Activated T-helper 2 cell treated with anti-CD3 and anti-CD28 coated beads, Interferon-gamma antibody, Interleukin-2, Interleukin-4, amounts not matched to agents 10 μg/mL and 5 μg/mL and 100 μg/mL, durations not matched to agents 14 hours and 24 hours and 36 hours (primary cell): ENCODE data around the gene PRRX1. TPM values are rescaled to one million over a fixed set of nuclear protein-coding genes. Genes with fewer than 3 reads are reported as not detected.

Experiments
- DNase-seq: peaks from one replicate; pipeline ENCODE4 v3.0.0; 2021; ENCODE audit warnings: low spot score
- H3K27ac Mint-ChIP-seq: one replicate; pipeline ENCODE4 v1.8.0; 2021; ENCODE audit warnings: mixed read lengths
- H3K27me3 Mint-ChIP-seq: one replicate; pipeline ENCODE4 v1.8.0; 2021; ENCODE audit warnings: low read depth, mixed read lengths
- H3K36me3 Mint-ChIP-seq: one replicate; pipeline ENCODE4 v1.8.0; 2021; ENCODE audit warnings: low read depth, mixed read lengths
- H3K4me1 Mint-ChIP-seq: one replicate; pipeline ENCODE4 v1.8.0; 2021; ENCODE audit warnings: low read depth, mixed read lengths
- H3K4me3 Mint-ChIP-seq: one replicate; pipeline ENCODE4 v1.8.0; 2021; ENCODE audit warnings: low read depth, mild to moderate bottlenecking, moderate library complexity, mixed read lengths
- H3K9me3 Mint-ChIP-seq: one replicate; pipeline ENCODE4 v1.8.0; 2021; ENCODE audit warnings: mixed read lengths
- intact Hi-C: fragments of 100-400 bp; cut with micrococcal nuclease; formaldehyde crosslinking; loops from one replicate; pipeline ENCODE4 v1.15.1; 2023
- total RNA-seq: library from RNA; stranded (reverse); gene quantifications from 2 replicates; pipeline ENCODE4 v1.2.3, GENCODE V29; 2022

The PRRX1 gene
- total RNA-seq, 1 donor from 2014 or later = not detected

GRCh38 chr1:170700842-170701615 is 37.1 kb downstream of the PRRX1 start:
- H3K4me1 Mint-ChIP-seq = no peaks in the 10 kb centered on the region
- no peaks in the 10 kb centered on the region for H3K36me3 Mint-ChIP-seq
- H3K4me3 Mint-ChIP-seq = no peak overlapping the region
- no peak for DNase-seq
- no peaks in the 10 kb centered on the region for H3K9me3 Mint-ChIP-seq
- no peaks in the 10 kb centered on the region for H3K27me3 Mint-ChIP-seq
- H3K27ac Mint-ChIP-seq = no peak overlapping the region
- intact Hi-C loops = no loop called here

GRCh38 chr1:170701962-170702361 is 38.0 kb downstream of the PRRX1 start:
- Mint-ChIP-seq H3K4me3 (no peak overlapping the region), H3K27ac (no peak overlapping the region), H3K36me3 (no peaks in the 10 kb centered on the region), H3K27me3 (no peaks in the 10 kb centered on the region), H3K9me3 (no peaks in the 10 kb centered on the region), H3K4me1 (no peaks in the 10 kb centered on the region)
- no peak for DNase-seq
- intact Hi-C loops = no loop called here

- Mint-ChIP-seq H3K36me3 (no peaks in the 10 kb centered on the region), H3K27ac (no peak overlapping the region)
- intact Hi-C loops = no loop called here
These were observed 39.7 kb downstream of the PRRX1 start for GRCh38 chr1:170703591-170703990.

GRCh38 chr1:170704256-170704655 is 40.3 kb downstream of the PRRX1 start:
- intact Hi-C loops = no loop called here
- H3K4me1 Mint-ChIP-seq = no peaks in the 10 kb centered on the region
- H3K9me3 Mint-ChIP-seq = no peaks in the 10 kb centered on the region
- H3K36me3 Mint-ChIP-seq = no peaks in the 10 kb centered on the region
- DNase-seq = no peak
- H3K27me3 Mint-ChIP-seq = no peaks in the 10 kb centered on the region
- H3K27ac Mint-ChIP-seq = no peak overlapping the region
- H3K4me3 Mint-ChIP-seq = no peak overlapping the region

More at GRCh38 chr1:170703591-170703990, 39.7 kb downstream of the PRRX1 start:
- no peak for DNase-seq
- no peak overlapping the region for H3K4me3 Mint-ChIP-seq
- H3K4me1 Mint-ChIP-seq = no peaks in the 10 kb centered on the region
- H3K27me3 Mint-ChIP-seq = no peaks in the 10 kb centered on the region
- H3K9me3 Mint-ChIP-seq = no peaks in the 10 kb centered on the region

GRCh38 chr1:170705981-170706380 is 42.0 kb downstream of the PRRX1 start:
- no peaks in the 10 kb centered on the region for H3K4me1 Mint-ChIP-seq
- no peaks in the 10 kb centered on the region for H3K36me3 Mint-ChIP-seq
- H3K27me3 Mint-ChIP-seq = no peaks in the 10 kb centered on the region
- no peak overlapping the region for H3K27ac Mint-ChIP-seq
- H3K9me3 Mint-ChIP-seq = no peaks in the 10 kb centered on the region
- intact Hi-C loops = no loop called here
- DNase-seq = no peak
- no peak overlapping the region for H3K4me3 Mint-ChIP-seq

GRCh38 chr1:170707117-170707516 is 43.2 kb downstream of the PRRX1 start:
- Mint-ChIP-seq H3K9me3 (no peaks in the 10 kb centered on the region), H3K27me3 (no peaks in the 10 kb centered on the region), H3K4me3 (no peak overlapping the region), H3K36me3 (no peaks in the 10 kb centered on the region), H3K4me1 (no peaks in the 10 kb centered on the region), H3K27ac (no peak overlapping the region)
- DNase-seq = no peak
- intact Hi-C loops = no loop called here

GRCh38 chr1:170707959-170708655 is 44.2 kb downstream of the PRRX1 start:
- intact Hi-C loops = no loop called here
- no peak overlapping the region for H3K4me3 Mint-ChIP-seq
- no peaks in the 10 kb centered on the region for H3K4me1 Mint-ChIP-seq
- DNase-seq = no peak
- H3K36me3 Mint-ChIP-seq = no peaks in the 10 kb centered on the region
- H3K9me3 Mint-ChIP-seq = no peaks in the 10 kb centered on the region
- H3K27ac Mint-ChIP-seq = no peak overlapping the region
- H3K27me3 Mint-ChIP-seq = no peaks in the 10 kb centered on the region

GRCh38 chr1:170711682-170712081 is 47.8 kb downstream of the PRRX1 start:
- no peaks in the 10 kb centered on the region for H3K36me3 Mint-ChIP-seq
- no peaks in the 10 kb centered on the region for H3K9me3 Mint-ChIP-seq
- DNase-seq = no peak
- H3K4me1 Mint-ChIP-seq = no peaks in the 10 kb centered on the region
- no peak overlapping the region for H3K27ac Mint-ChIP-seq
- intact Hi-C loops = no loop called here
- no peak overlapping the region for H3K4me3 Mint-ChIP-seq
- H3K27me3 Mint-ChIP-seq = no peaks in the 10 kb centered on the region

- Mint-ChIP-seq H3K4me3 (no peak overlapping the region), H3K4me1 (no peaks in the 10 kb centered on the region), H3K27ac (no peak overlapping the region), H3K36me3 (no peaks in the 10 kb centered on the region), H3K27me3 (no peaks in the 10 kb centered on the region), H3K9me3 (no peaks in the 10 kb centered on the region)
- intact Hi-C loops = no loop called here
- DNase-seq = no peak
These were observed 50.2 kb downstream of the PRRX1 start for GRCh38 chr1:170714163-170714562.

- no peak for DNase-seq
- Mint-ChIP-seq H3K36me3 (no peaks in the 10 kb centered on the region), H3K4me3 (no peak overlapping the region), H3K27me3 (no peaks in the 10 kb centered on the region), H3K4me1 (no peaks in the 10 kb centered on the region), H3K27ac (no peak overlapping the region), H3K9me3 (no peaks in the 10 kb centered on the region)
- intact Hi-C loops = no loop called here
These were observed 51.0 kb downstream of the PRRX1 start for GRCh38 chr1:170714938-170715337.

GRCh38 chr1:170716835-170717429 is 53.0 kb downstream of the PRRX1 start:
- DNase-seq = no peak
- no peaks in the 10 kb centered on the region for H3K27me3 Mint-ChIP-seq
- H3K36me3 Mint-ChIP-seq = no peaks in the 10 kb centered on the region
- no peaks in the 10 kb centered on the region for H3K9me3 Mint-ChIP-seq
- intact Hi-C loops = no loop called here
- H3K4me3 Mint-ChIP-seq = no peak overlapping the region
- H3K27ac Mint-ChIP-seq = no peak overlapping the region
- no peaks in the 10 kb centered on the region for H3K4me1 Mint-ChIP-seq

- intact Hi-C loops = no loop called here
- H3K4me1 Mint-ChIP-seq = no peaks in the 10 kb centered on the region
- no peak overlapping the region for H3K27ac Mint-ChIP-seq
- H3K4me3 Mint-ChIP-seq = no peak overlapping the region
- H3K27me3 Mint-ChIP-seq = no peaks in the 10 kb centered on the region
- no peaks in the 10 kb centered on the region for H3K36me3 Mint-ChIP-seq
- no peaks in the 10 kb centered on the region for H3K9me3 Mint-ChIP-seq
- DNase-seq = no peak
These were observed 56.7 kb downstream of the PRRX1 start for GRCh38 chr1:170720661-170721060.

GRCh38 chr1:170721621-170722020 is 57.7 kb downstream of the PRRX1 start:
- intact Hi-C loops = no loop called here
- no peak overlapping the region for H3K27ac Mint-ChIP-seq
- no peak overlapping the region for H3K4me3 Mint-ChIP-seq
- no peaks in the 10 kb centered on the region for H3K27me3 Mint-ChIP-seq
- no peaks in the 10 kb centered on the region for H3K9me3 Mint-ChIP-seq
- H3K4me1 Mint-ChIP-seq = no peaks in the 10 kb centered on the region
- DNase-seq = no peak
- H3K36me3 Mint-ChIP-seq = no peaks in the 10 kb centered on the region
